Right cardiac atrium (tissue), 5 donors: Measurements from ENCODE around the gene HELQ. TPM values are rescaled to one million over a fixed set of nuclear protein-coding genes. Genes with fewer than 3 reads are reported as not detected.

Source experiments
- ATAC-seq, 2 donors: fragments of 200-7000 bp; cut with Tn5 transposase; one replicate each; pipeline versions ENCODE4 v1.8.0 to v1.9.1; 2020; ENCODE audit warnings: moderate library complexity in 2 of 2, mild to moderate bottlenecking in 1 of 2
- DNase-seq, 3 donors: peaks; one replicate each; pipeline ENCODE4 v3.0.0-alpha.2; 2020
- H3K27ac ChIP-seq: one replicate; pipeline ENCODE4 v1.5.1; 2013; ENCODE audit warnings: mild to moderate bottlenecking, low read length, control low read depth, moderate library complexity
- H3K27me3 ChIP-seq: one replicate; pipeline ENCODE4 v1.6.1; 2013; ENCODE audit not compliant: control insufficient read depth, insufficient read depth
- H3K4me1 ChIP-seq: one replicate; pipeline ENCODE4 v1.6.1; 2013; ENCODE audit warnings: low read length; ENCODE audit not compliant: control insufficient read depth, insufficient read depth
- H3K4me3 ChIP-seq: one replicate; pipeline ENCODE4 v1.5.1; 2013; ENCODE audit warnings: low read length, control low read depth
- H3K9me3 ChIP-seq: one replicate; pipeline ENCODE4 v1.6.1; 2013; ENCODE audit warnings: low read length; ENCODE audit not compliant: control insufficient read depth
- WGBS: extraction: QIAGEN DNeasy Blood & Tissue Kit; methylation state at CpG from one replicate; pipeline ENCODE4 v1.1.7; 2013; 5-methylcytosine and 5-hydroxymethylcytosine counted together
- intact Hi-C, 4 donors: fragments of 100-400 bp; cut with DNase I; formaldehyde crosslinking; loops; one replicate each; pipeline versions ENCODE4 v1.11.0 to v1.14.0; 2022 to 2023
- polyA plus RNA-seq: library from polyadenylated mRNA; stranded (reverse); fragments of 200-250 nt; gene quantifications from one replicate; pipeline ENCODE4 v1.2.3, GENCODE V29; 2013
- total RNA-seq, 4 donors: library from RNA; stranded (reverse); fragmentation: NEBNext Ultra II Directional; extraction: Animal tissue kit (Norgen Biotek cat#: 25700); gene quantifications; one replicate each; pipeline ENCODE4 v1.2.1, GENCODE V29; 2021
- donor health status: healthy with polysubstance abuse.
- donor health status: DM: no; HTN: yes; CAD: no.
- donor health status: DM: no; HTN: no; CAD: no.
- donor health status: DM: no; HTN: yes; CAD: no; lungs with severe emphysema.
- donor health status: DM: yes; HTN: yes; CAD: no.

Gene HELQ
- total and polyA plus RNA-seq, 5 donors, result 7.9 to 15.7 (median 14.5) TPM

GRCh38 chr4:83370640-83370906 is 85.0 kb downstream of the HELQ start:
- Histone ChIP-seq H3K27ac (no peak overlapping the region), H3K4me1 (no peaks in the 10 kb centered on the region), H3K9me3 (no peaks in the 10 kb centered on the region), H3K4me3 (no peak overlapping the region), H3K27me3 (no peaks in the 10 kb centered on the region)
- 82% methylated on average over 1 of the region's 1 CpG for WGBS
- ATAC-seq (no peak), DNase-seq (no peak)
- intact Hi-C loops, result no loop called here

- H3K9me3 ChIP-seq, result no peaks in the 10 kb centered on the region
- no peak overlapping the region for H3K27ac ChIP-seq
- no peaks in the 10 kb centered on the region for H3K27me3 ChIP-seq
- WGBS, result 69% methylated on average over 4 of the region's 4 CpGs
- no peak overlapping the region for H3K4me3 ChIP-seq
- peak in 1 of 2 donors; percentile 31 for ATAC-seq
- intact Hi-C loops, result no loop called here
- no peak for DNase-seq
- H3K4me1 ChIP-seq, result no peaks in the 10 kb centered on the region
These were observed 85.6 kb downstream of the HELQ start for GRCh38 chr4:83369831-83370639.

- intact Hi-C loops, result no loop called here
- no peak for DNase-seq
- Histone ChIP-seq H3K27me3 (no peaks in the 10 kb centered on the region), H3K4me1 (no peaks in the 10 kb centered on the region), H3K9me3 (no peaks in the 10 kb centered on the region), H3K4me3 (no peak overlapping the region), H3K27ac (no peak overlapping the region)
- ATAC-seq, result no peak
- 72% methylated on average over 3 of the region's 3 CpGs for WGBS
These were observed 91.3 kb downstream of the HELQ start for GRCh38 chr4:83364312-83364711.

GRCh38 chr4:83362492-83363329 is 92.9 kb downstream of the HELQ start:
- 83% methylated on average over 9 of the region's 9 CpGs for WGBS
- no peak for DNase-seq
- H3K27ac ChIP-seq, result no peak overlapping the region
- H3K4me1 ChIP-seq, result no peaks in the 10 kb centered on the region
- no peaks in the 10 kb centered on the region for H3K27me3 ChIP-seq
- intact Hi-C loops, result no loop called here
- peak in 1 of 2 donors; percentile 22 for ATAC-seq
- H3K9me3 ChIP-seq, result no peaks in the 10 kb centered on the region
- H3K4me3 ChIP-seq, result no peak overlapping the region

GRCh38 chr4:83361416-83362103 is 94.1 kb downstream of the HELQ start:
- WGBS, result 85% methylated on average over 7 of the region's 7 CpGs
- no peak for DNase-seq

GRCh38 chr4:83360018-83360417 is 95.6 kb downstream of the HELQ start:
- WGBS, result 83% methylated on average over 4 of the region's 4 CpGs
- Histone ChIP-seq H3K27me3 (no peaks in the 10 kb centered on the region), H3K4me3 (no peak overlapping the region), H3K27ac (no peak overlapping the region), H3K4me1 (no peaks in the 10 kb centered on the region), H3K9me3 (no peaks in the 10 kb centered on the region)
- no peak for DNase-seq
- intact Hi-C loops, result no loop called here
- no peak for ATAC-seq

More at GRCh38 chr4:83361416-83362103, 94.1 kb downstream of the HELQ start:
- Histone ChIP-seq H3K4me3 (no peak overlapping the region), H3K4me1 (no peaks in the 10 kb centered on the region), H3K27ac (no peak overlapping the region), H3K9me3 (no peaks in the 10 kb centered on the region), H3K27me3 (no peaks in the 10 kb centered on the region)
- intact Hi-C loops, result no loop called here
- no peak for ATAC-seq

GRCh38 chr4:83358410-83358809 is 97.2 kb downstream of the HELQ start:
- intact Hi-C loops, result no loop called here
- 64% methylated on average over 1 of the region's 1 CpG for WGBS
- no peak overlapping the region for H3K27ac ChIP-seq
- H3K27me3 ChIP-seq, result no peaks in the 10 kb centered on the region
- no peak for ATAC-seq
- DNase-seq, result no peak
- H3K4me1 ChIP-seq, result no peaks in the 10 kb centered on the region
- no peaks in the 10 kb centered on the region for H3K9me3 ChIP-seq
- H3K4me3 ChIP-seq, result no peak overlapping the region

Other genes starting within 250 kb of the HELQ start
- gene COQ2, start 171.0 kb downstream of the HELQ start, total RNA-seq, result 10 to 100 TPM; 12.1 to 15.9 (median 14.4) TPM
- gene COQ2, start 171.0 kb downstream of the HELQ start, polyA plus RNA-seq, result 17.5 TPM
- 1 to 10 TPM; 1.2 to 2.3 (median 1.8) TPM for gene HPSE, start 121.0 kb downstream of the HELQ start, total RNA-seq
- gene HPSE, start 121.0 kb downstream of the HELQ start, polyA plus RNA-seq, result 0.50 TPM
- gene MRPS18C, start 235 bp upstream of the HELQ start, total RNA-seq, result 10 to 100 TPM; 46.9 to 69.0 (median 48.5) TPM
- gene MRPS18C, start 235 bp upstream of the HELQ start, polyA plus RNA-seq, result 40.8 TPM
- gene ABRAXAS1, start 29.3 kb upstream of the HELQ start, total RNA-seq, result 10 to 100 TPM in 1 of 4 donors, 1 to 10 TPM in 3; 5.2 to 10.0 (median 7.1) TPM
- gene ABRAXAS1, start 29.3 kb upstream of the HELQ start, polyA plus RNA-seq, result 3.0 TPM
- 10 to 100 TPM; 30.2 to 33.5 (median 32.3) TPM for gene GPAT3, start 80.3 kb upstream of the HELQ start, total RNA-seq
- gene GPAT3, start 80.3 kb upstream of the HELQ start, polyA plus RNA-seq, result 19.9 TPM